Uterus (tissue), 2 donors: ENCODE measurements around the gene RPP38.

Experiments
- POLR2A ChIP-seq, 2 donors: fragments of 450-650 bp; IDR thresholded peaks; one replicate each; pipeline ENCODE4 v1.6.1; 2016; ENCODE audit warnings: antibody characterized with exemption in 2 of 2, mild to moderate bottlenecking in 1 of 2, moderate library complexity in 1 of 2
- TF ChIP-seq, protein P1 (sequence below), 4 experiments: fragments of 200-600 bp in 2 of 4; fragments of 450-650 bp in 2 of 4; sonication (generic) in 2 of 4; IDR thresholded peaks; one replicate each; pipeline ENCODE4 v1.5.1; 2016 to 2019; ENCODE audit warnings: antibody characterized with exemption in 4 of 4, mild to moderate bottlenecking in 2 of 4, moderate library complexity in 1 of 4

GRCh38 chr10:15084502-15084922 is 12.6 kb upstream of the RPP38 start:
- TF ChIP-seq, protein P1, sequence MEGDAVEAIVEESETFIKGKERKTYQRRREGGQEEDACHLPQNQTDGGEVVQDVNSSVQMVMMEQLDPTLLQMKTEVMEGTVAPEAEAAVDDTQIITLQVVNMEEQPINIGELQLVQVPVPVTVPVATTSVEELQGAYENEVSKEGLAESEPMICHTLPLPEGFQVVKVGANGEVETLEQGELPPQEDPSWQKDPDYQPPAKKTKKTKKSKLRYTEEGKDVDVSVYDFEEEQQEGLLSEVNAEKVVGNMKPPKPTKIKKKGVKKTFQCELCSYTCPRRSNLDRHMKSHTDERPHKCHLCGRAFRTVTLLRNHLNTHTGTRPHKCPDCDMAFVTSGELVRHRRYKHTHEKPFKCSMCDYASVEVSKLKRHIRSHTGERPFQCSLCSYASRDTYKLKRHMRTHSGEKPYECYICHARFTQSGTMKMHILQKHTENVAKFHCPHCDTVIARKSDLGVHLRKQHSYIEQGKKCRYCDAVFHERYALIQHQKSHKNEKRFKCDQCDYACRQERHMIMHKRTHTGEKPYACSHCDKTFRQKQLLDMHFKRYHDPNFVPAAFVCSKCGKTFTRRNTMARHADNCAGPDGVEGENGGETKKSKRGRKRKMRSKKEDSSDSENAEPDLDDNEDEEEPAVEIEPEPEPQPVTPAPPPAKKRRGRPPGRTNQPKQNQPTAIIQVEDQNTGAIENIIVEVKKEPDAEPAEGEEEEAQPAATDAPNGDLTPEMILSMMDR (IDR thresholded peaks at IDR 0.05), result peak in 1 of 4 experiments; percentile 20
- no peak for TF ChIP-seq POLR2A (IDR thresholded peaks at IDR 0.05)
